Adipocyte (in vitro differentiated cells): ENCODE data around the gene ZNF467.

ENCODE experiments used
- DNase-seq: peaks from one replicate; pipeline ENCODE4 v3.0.0-alpha.2; 2015; ENCODE audit warnings: low read depth
- H3K27me3 ChIP-seq: replicated peaks from 2 replicates; pipeline ENCODE4 v1.7.0; 2013; ENCODE audit warnings: mild to moderate bottlenecking, low read length, moderate library complexity; ENCODE audit not compliant: control insufficient read depth, insufficient read depth
- H3K36me3 ChIP-seq: 2 replicates; pipeline ENCODE4 v1.7.0; 2013; ENCODE audit warnings: low read length, mild to moderate bottlenecking, moderate library complexity; ENCODE audit not compliant: control insufficient read depth, insufficient read depth, severe bottlenecking
- H3K4me1 ChIP-seq: 2 replicates; pipeline ENCODE4 v1.7.0; 2013; ENCODE audit warnings: mild to moderate bottlenecking, low read length, moderate library complexity; ENCODE audit not compliant: control insufficient read depth, insufficient read depth
- H3K4me3 ChIP-seq: 2 replicates; pipeline ENCODE4 v1.7.0; 2013; ENCODE audit warnings: mild to moderate bottlenecking, low read length, moderate library complexity
- H3K9ac ChIP-seq: 2 replicates; pipeline ENCODE4 v1.7.0; 2013; ENCODE audit warnings: mild to moderate bottlenecking, low read length, moderate library complexity
- H3K9me3 ChIP-seq: 2 replicates; pipeline ENCODE4 v1.7.0; 2013; ENCODE audit warnings: mild to moderate bottlenecking, low read length, moderate library complexity; ENCODE audit not compliant: control insufficient read depth

Gene ZNF467

DNA sequence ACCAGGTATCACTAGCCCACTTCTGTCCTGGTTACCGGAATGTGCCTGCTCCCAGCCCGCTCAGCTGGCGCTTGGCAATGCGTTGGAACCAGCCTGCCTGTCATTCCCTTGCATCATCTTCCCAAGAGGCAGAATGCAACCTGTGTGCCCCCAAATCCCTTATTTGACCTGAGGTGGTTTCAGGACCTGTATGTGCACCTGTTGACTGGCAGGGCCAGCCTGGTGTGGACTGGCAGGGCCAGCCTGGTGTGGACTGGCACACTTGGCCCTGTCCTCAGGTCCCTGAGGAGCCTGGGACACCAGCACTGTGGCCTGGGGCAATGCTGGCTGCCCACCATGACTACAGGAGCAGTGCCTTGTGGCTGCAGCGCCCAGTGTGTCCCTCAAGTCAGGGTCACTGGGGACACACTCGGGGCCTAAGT is 38.2 kb downstream of the ZNF467 start:
- H3K36me3 ChIP-seq: no peaks in the 10 kb centered on the region
- no peak overlapping the region for H3K9ac ChIP-seq
- no peak overlapping the region for H3K4me3 ChIP-seq
- H3K9me3 ChIP-seq: no peaks in the 10 kb centered on the region
- peaks cover 3% of the 10 kb centered on the region for H3K4me1 ChIP-seq
- H3K27me3 ChIP-seq: peaks cover 13% of the 10 kb centered on the region
- DNase-seq: no peak

DNA sequence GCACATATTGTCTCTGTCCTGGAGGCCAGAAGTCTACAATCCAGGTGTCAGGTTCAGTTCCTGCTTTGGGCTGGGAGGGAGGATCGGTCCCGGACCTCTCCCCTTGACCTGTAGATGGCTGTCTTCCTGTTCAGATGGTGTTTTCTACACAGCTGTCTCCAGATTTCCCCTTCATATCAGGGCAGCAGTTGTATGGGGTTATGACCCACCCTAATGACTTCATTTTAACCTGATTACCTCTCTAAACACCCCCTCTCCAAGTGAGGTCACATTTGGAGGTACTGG is 38.7 kb downstream of the ZNF467 start:
- Histone ChIP-seq H3K9me3 (no peaks in the 10 kb centered on the region), H3K4me3 (no peak overlapping the region), H3K36me3 (no peaks in the 10 kb centered on the region), H3K9ac (no peak overlapping the region), H3K27me3 (peaks cover 13% of the 10 kb centered on the region), H3K4me1 (peaks cover 3% of the 10 kb centered on the region)
- no peak for DNase-seq

DNA sequence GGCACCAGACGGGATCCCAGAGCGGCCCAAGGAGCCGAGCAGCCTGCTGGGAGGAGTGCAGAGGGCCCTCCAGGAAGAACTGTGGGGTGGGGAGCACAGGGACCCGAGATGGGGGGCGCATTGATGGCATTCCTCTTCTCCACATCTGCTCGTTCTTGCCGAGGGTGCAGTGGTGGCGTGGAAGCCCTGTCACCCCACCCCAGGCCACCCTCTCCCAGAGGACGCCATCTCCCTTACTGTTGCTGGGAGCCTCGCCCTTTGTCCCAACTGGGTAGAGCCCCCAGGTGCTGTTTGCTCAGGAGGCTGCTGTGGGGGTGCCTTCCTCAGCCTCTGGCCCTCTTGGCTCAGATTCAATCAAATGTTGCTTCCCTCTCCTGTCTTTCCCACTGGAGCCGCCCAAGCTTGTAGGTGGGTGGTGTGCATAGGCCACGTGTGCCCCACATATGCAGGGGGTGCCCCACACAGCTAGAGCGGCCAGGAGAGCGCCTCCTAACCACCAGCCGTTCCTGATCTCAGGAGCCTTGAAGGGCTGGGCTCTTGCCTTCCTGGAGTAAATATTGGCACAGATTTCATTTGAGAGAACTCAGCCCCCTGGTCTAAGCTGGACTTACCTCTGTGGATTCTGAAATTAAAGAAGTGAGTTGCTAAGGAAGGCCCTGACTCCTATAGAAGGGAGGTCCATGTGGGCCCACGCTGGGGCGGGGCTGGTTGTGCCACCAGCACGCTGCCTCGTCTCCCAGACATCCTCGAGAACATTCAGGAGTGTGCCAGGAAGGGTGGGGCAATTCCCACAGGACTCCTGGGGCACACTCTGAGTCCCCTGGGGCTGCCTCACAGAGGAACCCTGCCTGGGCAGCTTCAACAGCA is 39.2 kb downstream of the ZNF467 start:
- Histone ChIP-seq H3K36me3 (peaks cover 4% of the 10 kb centered on the region), H3K9ac (no peak overlapping the region), H3K4me3 (no peak overlapping the region), H3K9me3 (no peaks in the 10 kb centered on the region), H3K27me3 (peaks cover 13% of the 10 kb centered on the region), H3K4me1 (peaks cover 3% of the 10 kb centered on the region)
- DNase-seq: no peak

- DNase-seq: no peak
- H3K9me3 ChIP-seq: no peaks in the 10 kb centered on the region
- H3K4me3 ChIP-seq: no peak overlapping the region
- no peak overlapping the region for H3K9ac ChIP-seq
- peaks cover 13% of the 10 kb centered on the region for H3K27me3 ChIP-seq
- H3K36me3 ChIP-seq: peaks cover 12% of the 10 kb centered on the region
- H3K4me1 ChIP-seq: peaks cover 3% of the 10 kb centered on the region
These were observed 40.1 kb downstream of the ZNF467 start for GRCh38 chr7:149733131-149733923.

- no peaks in the 10 kb centered on the region for H3K9me3 ChIP-seq
- peaks cover 3% of the 10 kb centered on the region for H3K4me1 ChIP-seq
- H3K27me3 ChIP-seq: peaks cover 13% of the 10 kb centered on the region
- H3K36me3 ChIP-seq: peaks cover 16% of the 10 kb centered on the region
- no peak for DNase-seq
- H3K9ac ChIP-seq: no peak overlapping the region
- no peak overlapping the region for H3K4me3 ChIP-seq
These were observed 40.8 kb downstream of the ZNF467 start for GRCh38 chr7:149732611-149733010.

DNA sequence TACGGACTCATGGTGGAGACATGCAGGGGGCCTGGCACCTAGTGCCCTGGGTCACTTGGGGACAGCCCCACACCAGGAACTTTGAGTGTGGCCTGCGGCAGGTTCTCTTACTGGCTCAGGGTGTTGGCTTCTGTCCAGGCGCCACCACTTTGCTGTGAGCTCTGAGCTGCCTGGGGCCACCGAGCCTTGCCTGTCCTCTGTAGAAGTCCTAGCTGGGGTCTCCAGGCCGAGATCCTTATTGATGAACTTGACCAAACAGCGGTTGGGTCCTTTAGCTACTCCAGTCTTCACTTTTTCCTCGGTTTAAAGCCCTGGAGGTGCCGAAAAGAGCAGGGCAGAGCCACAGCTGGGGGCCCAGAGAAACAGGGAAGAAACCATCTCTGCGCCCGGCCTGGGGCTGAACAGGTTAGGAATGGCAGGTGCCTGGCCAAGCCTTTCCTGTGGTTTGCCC is 41.3 kb downstream of the ZNF467 start:
- Histone ChIP-seq H3K4me3 (no peak overlapping the region), H3K27me3 (peaks cover 13% of the 10 kb centered on the region), H3K9me3 (no peaks in the 10 kb centered on the region), H3K9ac (no peak overlapping the region), H3K36me3 (peaks cover 18% of the 10 kb centered on the region), H3K4me1 (peaks cover 3% of the 10 kb centered on the region)
- DNase-seq: no peak

DNA sequence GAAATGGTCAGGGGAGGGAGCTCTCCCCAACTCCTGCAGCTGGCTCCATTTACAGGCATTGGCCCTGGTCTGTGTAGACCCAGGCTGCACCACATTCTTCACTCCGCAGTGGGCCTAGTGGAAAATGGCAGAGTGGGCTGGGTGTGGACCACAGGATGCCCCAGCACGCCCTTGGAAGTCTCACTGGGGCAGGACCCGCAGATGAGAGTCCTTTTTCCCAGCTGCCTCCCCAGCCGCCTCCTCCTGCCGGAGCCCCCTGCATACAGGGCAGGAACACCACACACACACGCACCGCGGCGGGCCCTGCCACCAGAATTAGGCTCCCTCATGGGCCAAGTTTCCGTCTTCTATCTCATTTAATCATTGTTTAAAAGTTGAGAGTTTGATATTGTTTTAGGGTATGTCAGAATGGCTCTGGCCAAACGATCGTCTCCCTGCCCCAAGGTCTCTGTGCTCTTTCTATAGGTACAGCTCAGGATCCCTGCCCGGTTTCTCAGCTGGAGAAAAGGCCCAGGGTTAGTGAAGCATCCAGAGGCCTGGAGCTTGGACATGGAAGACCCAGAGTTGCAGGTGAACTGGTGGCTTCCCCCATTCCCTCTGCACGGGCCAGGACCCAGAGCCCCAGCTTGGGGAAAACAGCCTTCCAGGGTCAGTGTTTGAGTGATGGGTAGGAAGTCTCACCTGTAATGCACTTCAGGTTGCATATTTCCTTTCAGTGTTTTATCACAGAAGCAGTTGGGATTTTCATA is 42.0 kb downstream of the ZNF467 start:
- H3K9me3 ChIP-seq: no peaks in the 10 kb centered on the region
- no peak overlapping the region for H3K4me3 ChIP-seq
- H3K4me1 ChIP-seq: peaks cover 3% of the 10 kb centered on the region
- H3K9ac ChIP-seq: no peak overlapping the region
- DNase-seq: no peak
- H3K36me3 ChIP-seq: peaks cover 18% of the 10 kb centered on the region
- H3K27me3 ChIP-seq: peaks cover 8% of the 10 kb centered on the region

DNA sequence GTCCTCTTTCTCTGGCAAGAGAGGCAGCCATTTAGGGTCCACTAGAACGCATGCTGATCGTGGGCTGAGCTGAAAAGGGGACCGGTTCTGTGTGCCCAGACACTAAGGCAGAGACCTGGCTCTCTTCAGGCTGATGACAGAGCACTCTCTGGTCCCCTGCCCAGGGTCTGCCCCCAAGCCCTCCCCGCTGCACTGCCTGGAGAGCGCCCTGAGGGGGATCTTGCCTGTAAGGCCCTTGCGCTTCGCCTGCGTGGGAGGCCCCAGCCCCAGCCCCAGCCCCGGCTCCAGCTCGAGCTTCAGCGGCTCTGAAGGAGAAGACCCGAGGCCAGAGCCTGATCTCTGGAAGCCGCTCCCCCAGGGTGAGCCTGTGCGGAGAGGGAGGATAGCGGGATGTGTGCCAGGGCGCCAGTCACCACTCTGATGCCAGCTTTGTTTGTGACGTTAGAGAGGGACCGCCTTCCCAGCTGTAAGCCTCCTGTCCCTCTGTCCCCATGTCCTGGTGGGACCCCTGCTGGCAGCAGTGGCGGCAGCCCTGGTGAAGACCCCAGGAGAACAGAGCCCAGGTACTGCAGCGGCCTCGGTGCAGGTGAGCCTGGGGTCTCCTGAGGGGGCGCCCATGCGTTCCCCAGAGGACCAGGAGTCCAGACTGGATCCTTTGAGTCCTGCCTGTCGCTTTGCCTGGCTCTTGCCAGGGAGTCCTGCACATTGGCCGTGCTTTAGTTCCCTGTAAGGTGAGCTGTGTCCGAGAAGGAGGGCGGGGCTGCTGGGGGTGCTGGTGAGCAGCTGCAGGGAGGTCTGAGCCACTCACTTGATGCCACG is 43.2 kb downstream of the ZNF467 start:
- no peak for DNase-seq
- Histone ChIP-seq H3K9ac (no peak overlapping the region), H3K4me3 (no peak overlapping the region), H3K36me3 (peaks cover 18% of the 10 kb centered on the region), H3K9me3 (no peaks in the 10 kb centered on the region), H3K4me1 (peaks cover 3% of the 10 kb centered on the region), H3K27me3 (no peaks in the 10 kb centered on the region)

DNA sequence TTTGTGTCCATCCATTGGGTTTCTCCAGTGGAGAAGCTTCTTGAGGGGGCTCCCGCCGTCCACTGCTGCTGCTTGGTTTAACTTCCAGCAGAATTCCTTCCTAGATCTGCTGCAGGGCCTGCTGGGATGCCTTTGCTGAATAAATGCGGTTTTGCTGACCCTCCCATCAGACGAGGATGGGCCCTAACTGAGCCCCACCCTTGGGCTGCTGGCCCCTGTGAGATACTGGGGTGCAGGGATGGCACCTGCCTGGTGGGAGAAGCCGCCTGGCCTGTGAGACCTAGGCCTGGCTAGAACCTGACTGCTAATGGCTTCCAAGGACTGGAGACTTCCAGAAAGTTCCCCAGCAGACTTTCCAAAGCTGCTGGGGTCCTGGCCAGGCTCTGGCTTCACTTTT is 43.8 kb downstream of the ZNF467 start:
- Histone ChIP-seq H3K27me3 (no peaks in the 10 kb centered on the region), H3K4me3 (no peak overlapping the region), H3K4me1 (peaks cover 2% of the 10 kb centered on the region), H3K36me3 (peaks cover 18% of the 10 kb centered on the region), H3K9ac (no peak overlapping the region), H3K9me3 (no peaks in the 10 kb centered on the region)
- DNase-seq: no peak

DNA sequence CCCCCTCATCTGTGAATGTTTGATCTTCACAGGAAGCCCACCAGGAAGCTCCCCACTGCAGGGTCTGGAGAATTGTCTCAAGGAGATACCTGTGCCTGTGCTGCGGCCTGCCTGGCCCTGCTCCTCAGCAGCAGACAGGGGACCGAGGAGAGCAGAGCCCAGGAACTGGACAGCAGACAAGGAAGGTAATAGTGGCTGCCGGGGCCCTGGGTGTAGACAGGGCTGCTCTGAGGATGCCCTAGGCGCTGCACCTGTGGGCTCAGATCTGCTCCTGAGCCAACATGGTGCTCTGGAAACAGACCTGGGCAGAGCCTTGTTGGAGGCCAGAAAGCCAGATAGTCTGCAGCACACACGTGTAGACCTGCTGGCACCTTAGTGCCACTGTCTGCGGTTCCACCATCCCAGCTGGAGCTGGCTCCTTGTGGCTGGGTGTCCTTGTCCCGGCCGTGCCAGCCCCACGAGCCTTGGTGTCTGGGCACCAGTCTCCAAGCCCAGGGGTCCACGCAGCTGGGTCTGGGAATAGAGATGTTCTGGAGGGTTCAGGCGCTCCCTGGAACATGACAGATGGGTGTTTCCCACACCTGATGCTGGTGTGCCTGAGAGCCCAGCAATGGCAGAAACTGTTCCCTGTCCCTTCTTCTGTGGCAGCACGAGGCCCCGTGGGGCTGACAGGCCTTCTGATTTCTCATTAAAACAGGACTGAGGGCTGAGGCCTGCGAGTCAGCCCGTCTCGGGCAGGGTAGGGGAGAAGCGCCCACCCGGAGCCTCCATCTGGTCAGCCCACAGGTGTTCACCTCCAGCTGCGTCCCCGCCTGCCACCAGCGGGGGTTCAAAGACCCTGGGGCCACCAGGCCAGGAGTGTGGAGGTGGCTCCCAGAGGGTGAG is 44.7 kb downstream of the ZNF467 start:
- Histone ChIP-seq H3K36me3 (peaks cover 18% of the 10 kb centered on the region), H3K4me1 (no peaks in the 10 kb centered on the region), H3K9ac (no peak overlapping the region), H3K4me3 (no peak overlapping the region), H3K9me3 (no peaks in the 10 kb centered on the region), H3K27me3 (no peaks in the 10 kb centered on the region)
- no peak for DNase-seq
